DMS53 treated with DMSO at 0.1 percent for 48 hours (cell line): ENCODE measurements around the gene FXYD2.

Experiments used
- DNase-seq: peaks from one replicate; lab custom pipeline; 2025; ENCODE audit not compliant: unreplicated experiment; lab: John Stamatoyannopoulos, UW

FXYD2 gene

DNA sequence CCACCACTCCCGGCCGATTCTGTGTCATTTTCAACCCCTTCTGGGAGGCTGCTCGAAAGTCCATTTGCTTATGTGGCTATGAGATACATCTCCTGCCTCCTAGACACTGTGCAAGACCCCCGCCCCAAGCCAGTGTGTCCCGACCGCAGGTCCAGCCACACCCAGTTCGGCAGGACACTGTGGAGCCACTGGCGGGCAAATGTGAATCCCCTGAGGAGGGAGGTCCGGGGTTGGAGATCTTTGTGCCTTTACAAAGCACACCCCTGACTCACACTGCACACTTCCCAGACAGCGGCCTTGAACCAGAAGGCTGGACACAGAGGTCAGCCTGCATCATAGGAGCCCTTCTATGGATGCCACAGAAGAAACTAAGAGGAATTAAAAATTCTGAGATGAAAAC, 34.5 kb upstream of the FXYD2 start:
- DNase-seq, result no peak

DNA sequence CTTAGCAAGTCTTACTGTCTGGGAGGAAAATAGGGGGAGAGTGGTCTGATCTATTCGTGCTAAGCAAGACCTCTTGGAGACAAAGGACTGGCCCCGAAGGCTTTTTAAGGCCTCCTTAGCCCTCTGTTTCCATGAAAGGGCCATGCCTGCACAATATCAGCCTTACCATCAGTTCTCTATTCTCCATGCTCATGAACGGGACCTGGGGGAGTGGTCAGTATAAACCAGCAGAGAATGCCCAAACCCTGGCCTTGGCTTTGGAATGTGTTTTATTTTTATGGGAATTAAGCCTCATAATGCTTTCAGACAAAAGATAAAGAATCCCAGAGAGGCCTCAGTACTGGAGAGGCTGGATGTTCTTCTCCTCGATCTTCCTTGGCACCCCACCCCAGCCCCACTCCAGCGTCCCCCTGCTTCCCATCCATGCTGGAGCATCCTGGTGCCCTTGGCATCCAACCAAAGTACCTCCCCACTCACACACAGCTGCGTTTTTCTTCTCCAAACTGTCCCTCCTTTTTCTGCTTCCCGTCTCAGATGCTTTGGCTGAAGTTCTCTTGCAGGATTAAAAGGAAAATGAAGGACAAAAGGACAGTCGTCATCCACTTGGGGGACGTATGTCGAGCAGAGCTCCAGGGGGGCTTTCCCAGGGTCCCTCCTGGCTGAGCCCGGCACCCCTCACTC, 33.3 kb upstream of the FXYD2 start:
- DNase-seq, result no peak

DNA sequence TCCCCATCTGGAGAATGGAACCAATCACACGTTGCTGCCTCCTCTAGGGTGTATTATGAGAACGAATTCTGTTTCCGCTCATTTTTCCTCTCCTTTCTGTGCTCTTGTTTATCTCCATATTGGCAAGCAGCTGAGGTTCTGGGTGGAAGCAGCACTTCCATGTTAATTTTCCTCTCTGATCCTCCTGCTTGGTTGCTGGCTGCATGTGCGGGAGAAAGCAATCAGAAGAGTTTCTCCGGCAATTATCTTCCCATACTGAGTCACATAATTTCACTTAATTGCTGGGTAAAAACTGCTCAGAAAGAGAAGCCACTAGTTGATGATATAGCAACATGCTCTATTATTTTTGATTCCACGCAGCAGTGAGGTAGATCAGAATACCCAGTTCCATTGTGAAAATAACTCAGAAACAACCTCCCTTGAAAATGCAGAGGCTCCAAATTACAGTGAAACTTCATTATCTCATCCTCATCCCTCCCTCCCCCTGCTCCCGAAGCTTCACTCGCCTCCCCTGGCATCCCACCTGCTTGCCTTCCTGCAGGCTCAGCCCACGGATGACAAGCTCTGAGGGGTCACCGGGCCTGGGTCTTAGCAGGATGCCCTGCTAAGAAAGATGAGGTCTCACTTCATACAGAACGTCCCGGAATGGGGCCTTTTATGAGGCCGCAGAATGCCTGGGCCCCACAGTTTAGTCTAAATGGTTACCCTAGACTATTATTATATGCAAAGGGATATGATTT, 31.5 kb upstream of the FXYD2 start:
- no peak for DNase-seq

DNA sequence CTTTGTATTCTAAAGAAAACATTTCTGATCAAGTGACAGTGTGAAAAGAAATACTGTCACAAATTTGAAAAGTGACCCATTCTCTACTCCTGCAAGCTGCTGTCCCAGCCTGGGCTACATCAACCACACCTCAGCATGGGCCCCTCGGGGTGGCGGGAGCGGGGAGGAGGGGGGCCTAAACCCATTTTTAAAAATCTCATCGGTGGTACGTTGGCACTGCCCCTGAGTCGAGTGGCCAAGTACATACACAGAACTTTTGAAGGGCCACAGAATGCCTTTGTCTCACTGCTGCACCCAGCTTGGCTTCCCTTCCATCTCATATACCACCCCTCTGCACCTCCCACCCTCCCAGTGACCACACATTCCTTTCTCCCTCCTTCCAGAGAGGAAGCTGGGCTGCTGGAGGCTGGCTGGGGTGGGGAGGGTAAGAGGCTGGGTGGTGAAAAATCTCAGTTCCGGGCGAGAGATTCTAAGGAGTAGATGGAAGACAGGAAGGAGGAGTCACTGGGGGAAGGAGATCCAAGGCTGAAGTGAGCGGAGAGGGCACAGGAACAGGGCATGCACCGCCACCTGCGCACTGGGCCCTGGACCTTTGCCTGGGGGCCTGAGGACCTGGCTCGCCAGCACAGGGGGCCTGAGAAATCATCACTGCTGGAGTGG, 30.8 kb upstream of the FXYD2 start:
- DNase-seq, result no peak

DNA sequence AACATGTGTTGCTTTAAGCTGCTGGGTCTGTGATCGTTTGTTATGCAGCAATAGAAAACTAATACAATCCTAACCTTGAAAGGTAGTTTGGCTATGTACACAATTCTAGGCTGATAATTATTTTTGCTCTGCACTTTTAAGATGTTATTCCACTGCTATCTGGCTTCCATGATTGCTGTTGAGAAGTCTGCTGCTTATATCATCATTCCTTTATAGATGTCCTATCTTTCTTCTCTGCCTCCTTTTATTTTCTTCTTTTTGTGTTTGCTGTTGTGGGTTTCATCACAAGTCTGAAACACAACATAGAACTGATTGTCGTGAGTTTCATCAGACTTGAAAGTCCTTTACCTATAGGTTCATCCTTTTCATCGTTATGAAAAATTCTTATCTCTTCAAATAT, 27.8 kb upstream of the FXYD2 start:
- DNase-seq, result no peak

DNA sequence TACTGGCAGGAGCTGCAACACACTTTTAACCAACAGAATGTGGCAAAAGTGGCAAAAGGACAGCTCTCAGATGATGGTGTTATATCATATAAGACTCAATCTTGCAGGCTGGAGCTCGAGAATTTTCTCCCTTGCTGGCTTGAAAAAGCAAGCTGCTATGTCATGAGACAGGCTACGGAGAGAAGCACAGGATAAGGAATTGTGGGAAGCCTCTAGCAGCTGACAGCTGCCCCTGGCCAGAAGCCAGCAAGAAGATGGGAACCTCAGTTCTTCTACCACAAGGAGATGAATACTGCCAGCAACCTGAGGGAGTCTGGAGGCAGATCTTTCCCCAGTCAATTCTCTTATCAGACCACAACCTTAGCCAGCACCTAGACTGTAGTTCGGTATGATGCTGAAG, 27.3 kb upstream of the FXYD2 start:
- no peak for DNase-seq

DNA sequence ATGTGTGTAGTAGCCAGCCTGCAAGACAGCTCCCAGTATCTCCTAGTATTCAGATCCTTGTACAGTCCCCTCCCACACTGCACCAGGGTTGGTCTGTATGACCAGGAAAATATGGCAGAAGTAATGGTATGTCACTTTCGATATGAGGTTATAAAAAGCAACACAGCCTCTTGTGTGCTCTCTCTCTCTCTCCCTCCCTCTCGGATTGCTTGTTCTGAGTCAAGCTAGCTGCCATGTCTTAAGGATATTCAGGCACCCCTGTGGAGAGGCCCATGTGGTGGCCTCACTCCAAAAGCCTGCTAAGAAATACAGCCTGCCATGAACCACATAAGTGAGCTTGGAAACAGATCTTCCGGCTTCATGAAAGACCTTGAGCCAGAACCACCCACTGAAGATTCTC, 26.6 kb upstream of the FXYD2 start:
- no peak for DNase-seq

DNA sequence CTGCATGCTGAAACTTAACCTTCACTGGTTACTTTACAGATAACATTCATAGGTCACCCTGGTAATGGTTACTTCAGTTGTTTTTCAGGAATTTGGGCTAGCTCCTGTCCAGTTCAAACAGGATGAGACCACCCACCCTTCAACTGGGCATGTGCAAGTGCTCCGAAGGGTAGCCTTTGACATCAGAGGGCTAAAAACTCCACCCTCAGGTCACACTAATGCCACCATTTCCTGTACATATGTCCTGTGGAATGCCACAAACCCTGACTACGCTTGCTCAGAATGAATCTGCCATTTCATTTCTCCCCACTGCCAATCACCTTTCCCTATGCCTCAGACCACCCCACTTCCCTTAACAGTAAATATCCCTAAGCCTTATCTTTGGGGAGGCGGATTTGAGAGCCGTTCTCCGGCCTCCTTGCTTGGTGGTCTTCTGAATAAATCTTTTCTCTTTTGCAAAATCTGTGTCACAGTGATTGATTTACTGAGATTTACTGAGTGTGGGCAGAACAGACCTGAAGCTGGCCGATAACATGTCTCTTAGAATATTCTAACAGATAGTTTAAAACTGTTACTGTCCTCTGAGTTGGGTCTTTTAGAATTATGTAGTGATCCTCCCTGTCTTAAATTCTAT, 25.4 kb upstream of the FXYD2 start:
- DNase-seq, result no peak

DNA sequence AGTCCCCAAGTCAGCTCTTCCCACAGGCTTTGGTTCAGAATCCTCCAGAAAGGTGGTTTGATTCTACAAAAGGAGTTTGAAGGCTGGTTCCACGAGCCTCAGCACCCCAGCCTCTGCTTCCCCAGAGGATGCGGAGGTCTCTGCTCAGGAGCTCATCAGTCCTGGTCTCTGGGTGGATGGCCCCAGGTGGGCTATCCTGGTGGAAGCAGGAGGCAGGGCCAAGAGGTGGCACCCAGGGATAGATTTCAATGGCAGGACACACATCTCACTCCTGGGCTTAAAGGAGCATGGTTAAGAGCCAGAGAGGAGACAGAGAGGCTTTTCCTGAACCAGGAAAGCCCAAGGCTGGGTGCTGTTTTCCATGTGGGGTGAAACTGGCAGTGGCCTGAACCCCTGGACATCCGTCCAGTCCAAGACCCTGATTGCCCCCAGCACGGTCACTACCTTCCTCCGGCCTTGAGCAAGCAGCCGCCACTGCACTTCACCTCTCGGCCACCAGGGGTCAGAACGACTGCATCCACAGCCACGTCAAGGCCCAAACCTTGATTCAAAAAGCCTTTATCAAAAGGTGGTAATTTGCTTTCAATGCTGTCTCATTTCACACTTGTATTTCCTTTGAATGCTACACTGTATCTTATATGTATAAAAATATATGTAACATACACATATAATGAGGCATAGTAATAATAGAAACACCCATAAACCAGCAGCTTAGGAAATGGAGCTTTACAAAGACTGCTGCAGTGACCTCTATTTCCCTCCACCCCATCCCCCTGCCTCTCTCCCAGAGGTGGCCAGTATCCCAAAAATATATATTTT, 19.3 kb upstream of the FXYD2 start:
- peak; percentile 39 for DNase-seq

DNA sequence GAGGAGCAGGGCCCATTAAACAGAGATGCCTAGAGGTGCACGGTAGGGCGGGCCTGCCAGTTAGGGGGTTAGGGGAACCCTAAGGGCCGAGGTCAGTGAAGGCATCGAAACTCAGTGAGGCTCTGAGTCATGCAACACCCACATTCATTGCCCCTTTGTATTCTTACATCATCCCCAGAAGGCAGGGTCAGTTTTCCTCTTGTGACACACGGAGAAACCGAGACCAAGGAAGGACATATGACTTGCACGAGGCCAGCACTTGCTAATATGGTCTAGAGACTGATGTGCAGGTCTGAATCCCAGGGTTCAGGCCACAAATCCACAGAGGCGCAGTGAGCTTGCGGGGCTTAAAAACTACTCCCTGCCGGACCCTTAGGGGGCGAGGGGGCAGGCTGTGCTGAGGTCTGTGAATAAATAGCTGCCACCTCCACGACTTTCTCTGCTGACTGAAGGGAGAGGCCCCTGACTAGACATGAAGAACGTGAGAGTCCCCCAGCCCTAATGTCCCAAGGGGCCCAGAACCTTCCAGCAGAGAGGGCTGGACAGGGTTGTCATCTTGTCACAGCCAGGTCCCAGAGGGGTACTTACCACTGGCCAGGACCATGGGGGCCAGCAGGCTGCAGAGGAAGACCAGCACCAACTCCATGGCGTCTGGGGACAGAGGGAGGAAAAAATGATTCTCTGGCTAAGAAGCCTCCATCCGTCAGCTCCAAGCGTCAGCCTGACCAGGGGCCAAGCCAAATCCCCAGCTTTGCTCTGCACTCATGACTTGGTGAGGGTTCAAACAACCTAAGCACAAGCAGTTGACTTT, 17.8 kb upstream of the FXYD2 start:
- no peak for DNase-seq

DNA sequence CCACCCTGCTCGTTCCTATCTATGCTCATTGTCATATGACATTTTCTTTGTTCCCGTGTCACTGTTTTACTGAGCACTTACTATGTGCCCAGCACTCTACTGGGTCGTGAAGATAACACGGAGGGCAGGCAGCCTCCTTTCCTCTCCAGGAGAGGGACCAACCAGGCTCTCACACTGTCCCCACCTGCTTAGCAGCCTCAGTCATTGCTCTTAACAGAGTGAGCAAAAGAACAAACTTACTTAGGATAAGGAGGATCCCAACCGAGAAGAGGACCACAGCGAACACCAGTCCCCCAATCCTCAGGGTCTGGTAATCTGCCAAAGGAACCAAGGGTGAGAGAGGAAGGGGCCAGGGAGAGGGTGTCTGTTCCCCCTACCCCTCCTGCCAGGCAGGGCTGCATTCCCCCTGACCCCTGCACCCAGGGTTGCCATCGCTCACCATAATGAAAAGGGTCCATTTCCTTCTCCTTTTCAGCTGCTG, 17.0 kb upstream of the FXYD2 start:
- DNase-seq, result no peak

DNA sequence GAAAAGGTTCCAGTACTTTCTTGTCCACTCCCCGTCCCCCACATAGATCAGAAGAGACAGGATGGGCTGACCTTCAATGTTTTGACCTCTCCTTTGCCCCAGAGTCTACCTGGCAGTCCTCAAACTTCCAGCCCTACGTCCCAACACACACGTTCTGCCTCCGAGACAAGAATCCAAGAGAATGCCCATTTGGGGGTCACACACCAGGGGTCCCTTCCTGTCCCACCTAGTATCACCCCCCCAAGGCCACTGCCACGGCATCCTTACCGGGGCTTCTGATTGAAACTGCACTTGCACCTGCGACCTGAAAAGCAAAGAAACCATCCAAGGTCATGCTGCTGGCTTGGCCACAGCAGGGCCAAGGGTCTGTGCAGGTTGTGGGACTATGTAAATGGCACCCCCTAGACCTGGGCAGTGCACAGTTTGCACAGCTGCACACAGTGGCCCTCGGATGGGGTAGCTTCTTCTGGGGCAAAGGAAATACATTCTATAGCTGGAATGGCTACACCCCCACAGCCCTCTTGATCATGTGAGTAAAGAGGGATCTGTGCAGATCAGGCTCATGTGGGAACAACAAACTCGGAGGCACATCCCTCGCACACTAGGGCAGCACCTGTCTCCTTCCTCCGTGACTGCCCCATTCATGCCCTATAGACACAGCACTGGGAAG, 16.5 kb upstream of the FXYD2 start:
- DNase-seq, result no peak

DNA sequence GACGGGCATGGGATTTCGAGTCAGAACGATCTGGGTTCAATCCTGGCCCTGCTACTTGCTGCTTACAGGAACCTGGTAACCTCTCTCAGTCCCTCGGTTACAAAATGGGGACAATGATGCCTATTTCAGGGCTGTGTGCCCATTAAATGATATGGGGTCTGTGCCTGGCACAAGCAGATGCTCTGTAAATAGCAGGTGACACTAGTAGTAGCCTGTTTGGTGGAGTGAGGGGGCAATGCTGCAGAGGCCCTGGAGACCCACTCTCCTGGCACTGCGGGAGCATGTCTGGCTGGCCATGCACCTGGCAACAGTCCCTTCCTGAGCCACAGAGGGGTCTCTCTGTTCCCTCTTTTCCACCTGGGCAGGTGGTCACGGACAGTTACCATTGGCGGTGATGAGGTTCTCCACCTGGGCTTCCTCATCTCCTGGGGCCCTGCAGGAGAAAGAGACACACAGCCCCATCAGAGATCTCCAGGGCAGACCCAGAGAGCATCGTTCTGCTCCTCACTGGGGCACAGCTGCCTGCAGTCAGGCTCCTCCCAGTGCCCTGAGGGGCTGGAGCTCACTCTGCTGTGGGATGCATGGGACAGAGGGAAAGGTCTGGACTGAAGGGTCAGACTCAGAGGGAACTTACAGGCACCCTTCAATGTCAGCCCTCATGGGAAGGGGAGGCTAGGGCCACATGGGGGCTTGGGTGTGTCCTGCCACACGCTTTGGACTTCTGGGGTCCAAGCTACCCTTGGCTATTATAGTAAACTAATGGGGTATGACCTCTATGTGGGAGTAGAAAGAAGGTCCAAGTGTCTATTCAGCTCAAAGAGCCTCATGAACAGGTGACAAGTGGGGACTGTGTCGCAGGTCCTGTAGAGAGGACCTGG, 15.6 kb upstream of the FXYD2 start:
- DNase-seq, result no peak

DNA sequence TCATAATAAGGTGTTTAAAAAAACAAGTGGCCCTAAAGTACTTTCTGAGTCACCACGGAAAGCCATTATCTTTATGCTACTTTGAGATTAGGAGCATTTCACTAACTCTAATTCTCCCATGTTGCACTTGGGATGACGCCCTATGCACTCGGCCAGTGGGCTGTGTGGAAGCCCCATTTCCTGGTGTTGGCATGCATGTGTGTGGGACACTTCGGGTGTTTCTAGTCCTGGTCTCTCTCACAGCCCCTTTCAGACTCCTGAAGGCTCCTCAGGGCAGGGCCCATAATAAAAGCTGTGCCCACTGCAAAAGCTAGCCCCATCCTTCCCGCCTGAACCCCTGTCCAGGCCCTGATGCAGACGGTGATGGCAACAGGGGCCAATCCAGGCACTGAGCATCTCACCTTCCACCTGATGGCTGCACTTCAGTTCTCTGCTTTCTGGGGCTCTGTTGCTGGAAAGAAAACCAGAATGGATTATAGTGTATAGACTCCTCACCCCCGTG, 14.9 kb upstream of the FXYD2 start:
- DNase-seq, result no peak

DNA sequence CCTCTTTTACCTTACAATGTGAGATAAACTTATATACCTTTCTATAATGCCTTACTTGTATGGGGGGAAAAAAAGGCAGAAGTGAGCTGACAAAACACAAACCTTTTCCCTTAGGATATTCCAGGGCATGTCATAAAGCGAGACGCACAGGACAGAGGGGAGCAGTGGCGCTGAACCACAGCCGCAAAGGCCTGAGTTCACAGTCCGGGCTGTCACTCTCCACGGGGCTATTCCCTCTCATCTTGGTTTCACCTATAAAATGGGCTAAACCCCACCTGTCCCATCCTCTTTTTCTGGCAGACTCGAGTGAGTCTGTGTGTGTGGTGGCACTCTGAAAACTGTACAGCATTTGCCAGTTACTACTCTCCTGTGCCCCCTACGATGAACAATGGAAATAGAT, 14.4 kb upstream of the FXYD2 start:
- DNase-seq, result no peak

DNA sequence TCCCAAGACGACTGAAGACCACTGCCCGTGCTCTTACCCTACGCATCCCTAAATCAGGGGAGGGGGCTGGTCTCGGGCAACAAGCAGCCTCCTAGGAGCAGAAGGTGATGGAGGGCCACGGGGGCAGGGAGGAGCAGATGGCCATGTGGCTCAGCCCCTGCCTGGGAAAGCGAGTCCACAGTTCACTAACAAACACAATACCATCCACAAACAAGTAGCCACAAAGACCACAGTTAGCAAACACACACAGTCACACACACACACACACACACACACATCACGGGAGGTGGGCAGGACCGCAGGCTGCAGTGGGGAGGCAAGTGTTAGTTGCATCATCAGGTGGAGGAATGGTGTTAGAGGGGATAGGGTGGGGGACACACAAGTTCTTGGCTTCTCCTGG, 13.2 kb upstream of the FXYD2 start:
- DNase-seq, result no peak

DNA sequence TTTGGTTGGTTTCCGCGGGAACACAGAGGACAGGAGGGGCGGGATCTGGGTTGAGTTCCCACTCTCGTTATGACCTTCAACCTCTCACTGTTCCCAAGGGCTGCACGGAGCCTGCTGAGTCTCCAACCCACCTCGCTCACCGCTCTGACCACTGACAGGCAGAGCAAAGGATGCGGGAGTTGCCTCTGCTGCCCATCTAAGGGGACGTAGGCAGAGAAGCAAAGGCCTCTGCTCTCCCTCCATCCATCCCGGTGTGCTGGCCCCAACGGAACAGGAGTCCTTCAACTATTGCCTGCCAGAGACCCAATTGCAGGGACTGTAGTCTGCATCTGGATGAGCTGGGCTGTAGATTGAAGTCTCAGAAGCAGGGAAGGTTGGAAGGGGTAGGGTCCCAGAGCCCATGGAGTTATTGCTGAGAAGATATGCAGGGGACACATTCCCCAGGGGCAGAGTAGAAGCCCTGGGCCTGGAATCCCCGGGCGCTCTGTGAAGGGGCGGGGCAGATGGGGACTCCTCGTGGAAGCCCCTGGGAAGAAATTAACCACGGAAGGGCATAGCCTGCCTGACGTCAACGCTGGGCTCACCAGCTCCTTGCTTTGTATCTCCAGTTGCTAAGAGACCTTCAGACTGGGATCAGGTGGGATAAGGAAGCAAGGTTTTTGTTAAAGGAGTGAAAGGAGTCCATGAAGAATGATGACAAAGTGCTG, 12.7 kb upstream of the FXYD2 start:
- DNase-seq, result no peak
